Small intestine (tissue), 7 donors: Measurements from ENCODE around the gene INSYN1. TPM values are rescaled to one million over a fixed set of nuclear protein-coding genes. Genes with fewer than 3 reads are reported as not detected.
"Not testable (repeated sequence)": the region's sequence is repeated elsewhere in the genome, so short reads cannot be mapped to it uniquely, and the experiment has no call there.

Source experiments
- DNase-seq, 2 donors: peaks; one replicate each; pipeline versions ENCODE4 v3.0.0 to v3.0.0-alpha.2; 2013
- FAIRE-seq: peaks from 2 replicates; lab custom pipeline; 2012; peaks lifted over from hg19 to GRCh38; lab: Jason Lieb, UNC
- H3K27ac ChIP-seq, 3 donors: one replicate each; pipeline ENCODE4 v1.5.1; 2013; ENCODE audit warnings: low read length in 2 of 3, mild to moderate bottlenecking in 2 of 3, control low read depth in 1 of 3, inconsistent platforms in 1 of 3, low read depth in 1 of 3, moderate library complexity in 1 of 3
- H3K27me3 ChIP-seq, 3 donors: one replicate each; pipeline ENCODE4 v1.6.1; 2013; ENCODE audit warnings: low read length in 3 of 3, inconsistent platforms in 1 of 3; ENCODE audit not compliant: control insufficient read depth in 3 of 3, insufficient read depth in 3 of 3
- H3K36me3 ChIP-seq, 3 donors: one replicate each; pipeline ENCODE4 v1.6.1; 2013; ENCODE audit warnings: low read length in 3 of 3, inconsistent platforms in 1 of 3, low read depth in 1 of 3, mild to moderate bottlenecking in 1 of 3, moderate library complexity in 1 of 3; ENCODE audit not compliant: control insufficient read depth in 3 of 3, insufficient read depth in 2 of 3
- H3K4me1 ChIP-seq, 3 donors: one replicate each; pipeline ENCODE4 v1.6.1; 2013; ENCODE audit warnings: low read length in 2 of 3, inconsistent platforms in 1 of 3, low read depth in 1 of 3, mild to moderate bottlenecking in 1 of 3, moderate library complexity in 1 of 3; ENCODE audit not compliant: control insufficient read depth in 3 of 3, insufficient read depth in 2 of 3
- H3K4me3 ChIP-seq, 3 donors: one replicate each; pipeline ENCODE4 v1.5.1; 2013; ENCODE audit warnings: low read length in 3 of 3, control low read depth in 1 of 3, inconsistent platforms in 1 of 3, low read depth in 1 of 3, mild to moderate bottlenecking in 1 of 3, moderate library complexity in 1 of 3
- H3K9me3 ChIP-seq, 2 donors: one replicate each; pipeline ENCODE4 v1.6.1; 2013; ENCODE audit warnings: low read depth in 1 of 2, low read length in 1 of 2; ENCODE audit not compliant: control insufficient read depth in 2 of 2, insufficient read depth in 1 of 2
- WGBS, 3 donors: extraction: QIAGEN DNeasy Blood & Tissue Kit; methylation state at CpG; one replicate each; pipeline ENCODE4 v1.1.7; 2013; 5-methylcytosine and 5-hydroxymethylcytosine counted together
- polyA plus RNA-seq, 4 donors: library from polyadenylated mRNA; stranded (reverse) in 3 of 4; unstranded in 1 of 4; fragments of 200-250 nt in 3 of 4; fragments of 120-200 nt in 1 of 4; gene quantifications; one replicate each; pipeline versions ENCODE4 v1.2.1 to v1.2.3, GENCODE V29; 2013
- donor health status: healthy with polysubstance abuse.
- donor health status: control.
- donor health status: control.
- donor health status: Bipolar disorder and iron deficiency.
- donor health status: healthy.

The INSYN1 gene
- polyA plus RNA-seq, 4 donors: 1.9 to 2.2 (median 1.9) TPM; not detected in 1

DNA sequence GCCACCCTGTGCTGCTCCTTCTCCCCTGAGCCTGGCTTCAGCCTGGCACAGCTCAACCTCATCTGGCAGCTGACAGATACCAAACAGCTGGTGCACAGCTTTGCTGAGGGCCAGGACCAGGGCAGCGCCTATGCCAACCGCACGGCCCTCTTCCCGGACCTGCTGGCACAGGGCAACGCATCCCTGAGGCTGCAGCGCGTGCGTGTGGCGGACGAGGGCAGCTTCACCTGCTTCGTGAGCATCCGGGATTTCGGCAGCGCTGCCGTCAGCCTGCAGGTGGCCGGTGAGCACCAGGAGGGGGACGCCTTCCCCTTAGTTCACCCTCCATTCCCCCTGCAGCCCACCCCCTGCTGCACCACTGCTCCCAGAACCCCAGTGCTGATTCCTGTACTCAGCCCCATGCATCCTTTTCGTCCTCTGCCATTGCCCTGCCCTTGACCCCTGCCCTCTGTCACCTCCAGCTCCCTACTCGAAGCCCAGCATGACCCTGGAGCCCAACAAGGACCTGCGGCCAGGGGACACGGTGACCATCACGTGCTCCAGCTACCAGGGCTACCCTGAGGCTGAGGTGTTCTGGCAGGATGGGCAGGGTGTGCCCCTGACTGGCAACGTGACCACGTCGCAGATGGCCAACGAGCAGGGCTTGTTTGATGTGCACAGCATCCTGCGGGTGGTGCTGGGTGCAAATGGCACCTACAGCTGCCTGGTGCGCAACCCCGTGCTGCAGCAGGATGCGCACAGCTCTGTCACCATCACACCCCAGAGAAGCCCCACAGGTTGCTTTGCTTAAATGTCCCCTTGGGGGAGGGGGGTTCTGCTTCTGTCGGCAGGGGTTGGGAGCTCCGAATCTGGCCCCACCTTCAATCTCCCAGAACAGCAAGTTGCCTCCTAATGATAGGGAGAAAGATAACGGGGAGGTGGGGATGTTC lies 50.6 kb downstream of the INSYN1 start:
- H3K36me3 ChIP-seq: peaks cover 0 to 74% (median 3%) of the 10 kb centered on the region in 3 donors
- FAIRE-seq: not testable (repeated sequence)

DNA sequence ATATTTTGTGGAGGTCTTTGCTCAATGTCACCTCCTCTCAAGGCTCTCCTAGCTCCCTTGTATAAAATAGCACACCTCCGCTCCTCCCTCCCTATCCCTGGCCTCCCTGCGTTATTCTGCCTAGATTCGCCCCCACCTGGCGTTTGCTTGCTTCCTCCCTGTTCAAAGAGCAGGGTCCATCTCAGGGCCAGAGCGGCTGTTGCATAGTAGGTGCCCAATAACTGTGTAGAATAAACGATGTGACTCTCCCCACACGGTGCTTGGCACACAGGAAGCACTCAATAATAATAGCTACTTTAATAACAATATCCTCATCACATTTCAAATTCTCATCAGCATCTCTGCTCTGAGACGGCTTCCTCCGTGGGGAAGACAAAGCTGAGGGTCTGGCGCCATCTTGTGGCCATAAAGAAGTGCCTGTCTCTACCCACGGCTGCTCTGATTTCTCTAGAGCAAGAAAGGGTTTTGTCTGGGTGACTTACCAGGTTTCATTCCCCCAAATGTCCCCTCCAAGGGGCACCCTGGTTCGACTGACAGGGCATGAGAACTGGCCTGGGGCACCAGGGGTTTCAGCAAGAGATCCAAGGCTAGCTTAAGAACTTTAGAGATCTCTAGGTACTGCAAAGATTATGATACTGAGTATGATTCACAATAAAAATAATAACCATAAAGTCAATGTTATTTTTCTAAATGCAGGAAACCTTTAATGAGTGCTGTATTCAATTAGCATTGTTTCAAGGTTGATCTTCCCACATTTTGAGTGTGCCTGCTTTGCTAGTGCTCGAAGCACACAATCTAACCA lies 52.9 kb downstream of the INSYN1 start:
- DNase-seq (peak; percentile 84 to 88), FAIRE-seq (no peak)
- H3K27ac ChIP-seq: no peak overlapping the region
- WGBS, 3 donors: 17 to 29% (median 20%) methylated on average over 13 of the region's 13 CpGs
- peaks cover 0 to 58% (median 3%) of the 10 kb centered on the region in 3 donors for H3K36me3 ChIP-seq
- H3K9me3 ChIP-seq: no peaks in the 10 kb centered on the region
- H3K4me3 ChIP-seq: no peak overlapping the region
- H3K27me3 ChIP-seq: no peaks in the 10 kb centered on the region
- peaks cover 0 to 9% (median 0%) of the 10 kb centered on the region in 3 donors for H3K4me1 ChIP-seq

More for the DNA sequence above, 50.6 kb downstream of the INSYN1 start:
- not testable (repeated sequence) for H3K27ac ChIP-seq, H3K4me1 ChIP-seq, DNase-seq, H3K4me3 ChIP-seq, H3K27me3 ChIP-seq, H3K9me3 ChIP-seq
- WGBS, 3 donors: 89 to 91% (median 89%) methylated on average over 28 to 33 of the region's 33 CpGs

DNA sequence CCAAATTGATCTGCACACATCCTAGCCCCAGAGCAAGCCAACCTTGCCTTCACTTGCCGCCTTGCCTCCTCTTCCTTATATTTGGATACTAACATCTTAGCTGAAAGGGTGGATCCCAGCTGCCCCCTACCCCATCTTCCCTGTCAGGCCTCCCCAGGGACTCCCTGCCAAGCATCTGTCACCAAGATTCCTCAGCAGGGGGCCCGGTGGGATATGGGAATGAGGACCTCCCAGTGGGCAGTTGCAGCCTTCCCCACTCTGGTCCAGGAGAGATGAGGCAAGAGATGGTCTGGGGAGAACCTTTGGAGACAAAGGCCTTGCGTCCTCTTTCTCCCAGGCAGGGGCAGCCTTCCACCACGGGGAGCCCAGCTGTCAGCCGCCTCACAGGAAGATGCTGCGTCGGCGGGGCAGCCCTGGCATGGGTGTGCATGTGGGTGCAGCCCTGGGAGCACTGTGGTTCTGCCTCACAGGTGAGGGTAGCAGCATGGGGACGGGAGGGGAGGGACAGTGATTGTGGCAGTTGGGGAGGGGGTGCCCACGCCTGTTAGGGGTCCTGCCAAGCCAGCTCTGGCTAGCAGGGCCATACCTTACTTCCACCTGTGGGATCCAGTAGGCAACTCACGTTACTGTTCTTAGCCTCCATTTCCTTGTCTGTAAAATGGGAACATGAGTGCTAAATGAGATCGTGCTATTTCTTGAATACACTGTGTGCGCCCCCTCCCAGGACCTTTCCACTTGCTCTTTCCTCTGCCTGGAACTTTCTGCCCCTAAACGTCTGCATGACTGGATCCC lies 53.7 kb downstream of the INSYN1 start:
- H3K9me3 ChIP-seq: no peaks in the 10 kb centered on the region
- FAIRE-seq (no peak), DNase-seq (no peak)
- no peak overlapping the region for H3K27ac ChIP-seq
- peaks cover 0 to 53% (median 3%) of the 10 kb centered on the region in 3 donors for H3K36me3 ChIP-seq
- 81 to 87% (median 84%) methylated on average over 14 of the region's 14 CpGs for WGBS, 3 donors
- H3K4me3 ChIP-seq: no peak overlapping the region
- H3K27me3 ChIP-seq: no peaks in the 10 kb centered on the region
- peaks cover 0 to 9% (median 0%) of the 10 kb centered on the region in 3 donors for H3K4me1 ChIP-seq

DNA sequence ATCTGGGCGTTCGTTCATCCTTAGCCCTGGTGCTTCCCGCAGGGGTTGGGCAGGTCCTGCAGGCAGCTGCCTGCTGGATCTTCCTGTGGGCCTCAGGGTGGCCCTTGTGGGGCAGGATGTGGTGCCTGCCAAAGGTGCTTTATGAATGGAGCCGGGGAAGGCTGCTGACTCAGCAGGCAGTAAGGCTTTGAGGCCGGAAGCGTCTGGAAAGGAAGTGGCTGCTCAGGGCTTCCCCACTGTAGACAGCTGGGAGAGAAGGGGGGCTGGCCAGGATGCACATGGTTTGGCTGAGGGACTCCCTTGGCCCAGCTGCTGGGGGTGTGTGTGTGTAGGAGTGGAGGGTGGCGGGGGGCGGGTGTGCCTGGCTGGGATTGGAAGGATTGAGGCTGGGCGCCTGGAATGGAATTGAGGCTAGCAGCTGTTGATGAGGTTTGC lies 56.1 kb downstream of the INSYN1 start:
- DNase-seq (peak; percentile 66 to 76), FAIRE-seq (no peak)
- 13 to 40% (median 30%) methylated on average over 9 of the region's 9 CpGs for WGBS, 3 donors
- Histone ChIP-seq H3K4me3 (no peak overlapping the region), H3K36me3 (peaks cover 0 to 33% (median 3%) of the 10 kb centered on the region in 3 donors), H3K9me3 (no peaks in the 10 kb centered on the region), H3K4me1 (peaks cover 0 to 9% (median 2%) of the 10 kb centered on the region in 3 donors), H3K27me3 (no peaks in the 10 kb centered on the region), H3K27ac (peak overlapping the region; percentile 6 to 38 (median 27))

DNA sequence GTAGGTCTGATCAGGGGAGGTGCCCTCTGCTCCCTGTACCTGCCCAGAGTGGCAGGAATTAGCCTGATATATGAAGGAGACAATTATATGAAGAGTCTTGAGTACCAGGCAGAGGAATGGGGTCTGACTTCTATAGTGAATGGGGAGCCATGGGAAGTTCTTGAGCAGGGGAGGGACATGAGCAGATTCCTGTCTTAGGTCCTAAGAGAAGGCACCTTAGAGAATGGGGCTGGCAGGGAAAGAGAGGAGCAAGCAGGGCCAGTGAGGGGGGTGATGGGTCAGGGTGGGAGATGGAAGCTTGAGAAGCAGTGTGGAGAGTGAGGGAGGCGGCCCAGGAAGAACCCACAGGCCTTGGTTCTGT lies 56.5 kb downstream of the INSYN1 start:
- H3K4me1 ChIP-seq: peaks cover 0 to 9% (median 2%) of the 10 kb centered on the region in 3 donors
- WGBS, 3 donors: 59 to 81% (median 67%) methylated on average over 1 of the region's 1 CpG
- DNase-seq: no peak
- peak overlapping the region; percentile 6 to 38 (median 27) for H3K27ac ChIP-seq
- peaks cover 0 to 36% (median 3%) of the 10 kb centered on the region in 3 donors for H3K36me3 ChIP-seq
- H3K27me3 ChIP-seq: no peaks in the 10 kb centered on the region
- no peaks in the 10 kb centered on the region for H3K9me3 ChIP-seq
- FAIRE-seq: no peak
- H3K4me3 ChIP-seq: no peak overlapping the region

DNA sequence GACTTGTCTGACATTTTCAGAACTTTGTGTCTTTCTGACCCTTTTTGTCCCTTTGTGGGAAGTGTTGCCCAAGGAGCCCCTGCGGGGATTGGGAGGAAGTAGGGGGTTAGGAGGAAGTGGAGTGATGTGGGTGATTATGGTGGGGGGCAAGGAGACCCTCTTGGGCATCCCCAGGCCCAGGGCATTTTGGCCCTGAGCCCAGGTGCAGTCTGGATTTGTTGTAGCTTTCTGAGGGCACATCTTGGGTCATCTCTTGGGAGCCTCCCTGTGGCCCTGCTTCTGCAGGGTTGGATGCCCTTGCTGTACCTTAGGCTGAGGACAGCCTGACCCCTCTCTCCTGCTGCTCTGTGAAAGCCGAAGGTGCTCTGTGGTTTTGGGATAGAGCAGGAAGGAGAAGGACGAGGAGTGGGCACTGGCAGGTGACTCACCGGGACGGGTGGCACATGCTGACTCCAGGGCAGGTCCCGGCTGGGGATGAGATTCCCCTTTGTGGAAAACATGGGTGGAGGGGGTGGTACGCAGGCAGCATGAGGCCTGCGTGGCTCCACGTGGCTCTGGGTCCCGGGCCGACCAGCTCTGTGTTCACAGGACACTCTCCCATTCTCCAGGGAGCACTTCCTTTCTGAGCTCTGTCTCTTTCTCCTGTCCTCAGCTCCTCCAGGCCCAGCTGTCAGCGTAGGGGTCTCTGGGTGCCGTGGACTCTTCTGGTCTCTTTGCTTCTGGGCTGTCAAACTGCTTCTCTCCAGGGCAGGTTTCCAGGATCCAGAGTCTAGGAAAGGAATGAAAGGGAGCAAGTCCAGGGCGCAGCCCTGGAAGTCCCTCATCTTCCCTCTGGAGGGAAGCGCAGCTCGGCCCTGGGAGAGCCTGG lies 57.1 kb downstream of the INSYN1 start:
- Histone ChIP-seq H3K27me3 (no peaks in the 10 kb centered on the region), H3K36me3 (peaks cover 0 to 32% (median under 1%) of the 10 kb centered on the region in 3 donors), H3K9me3 (no peaks in the 10 kb centered on the region), H3K27ac (peak overlapping the region in 1 of 3 donors; percentile 38), H3K4me3 (no peak overlapping the region), H3K4me1 (peaks cover 0 to 9% (median 2%) of the 10 kb centered on the region in 3 donors)
- no peak for DNase-seq
- 73 to 80% (median 77%) methylated on average over 15 to 16 of the region's 16 CpGs for WGBS, 3 donors
- no peak for FAIRE-seq

DNA sequence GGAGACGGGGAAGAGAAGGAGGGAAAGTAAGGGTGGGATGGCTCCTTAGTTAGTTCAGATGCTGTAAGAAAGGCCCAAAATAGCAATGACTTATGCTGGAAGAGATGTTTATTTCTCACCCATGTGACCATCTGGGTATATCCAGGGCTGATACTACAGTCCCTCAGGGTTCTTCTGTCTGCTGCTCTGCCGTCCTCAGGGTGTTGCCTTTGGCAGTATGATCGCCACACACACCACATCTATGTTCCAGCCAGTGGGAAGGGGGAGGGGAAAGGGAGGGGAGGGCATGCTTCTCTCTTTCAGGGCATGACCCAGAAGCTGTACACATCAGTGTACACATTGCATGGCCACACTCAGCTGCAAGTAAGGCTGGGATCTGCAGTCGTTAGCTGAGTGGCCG lies 58.7 kb downstream of the INSYN1 start:
- no peak for DNase-seq

More for the DNA sequence above, 58.7 kb downstream of the INSYN1 start:
- peaks cover 0 to 2% of the 10 kb centered on the region in 2 donors for H3K9me3 ChIP-seq
- FAIRE-seq: no peak
- H3K4me1 ChIP-seq: peaks cover 0 to 9% (median 2%) of the 10 kb centered on the region in 3 donors
- peaks cover 0 to 27% (median 0%) of the 10 kb centered on the region in 3 donors for H3K36me3 ChIP-seq
- no peaks in the 10 kb centered on the region for H3K27me3 ChIP-seq
- peak overlapping the region in 1 of 3 donors; percentile 32 for H3K27ac ChIP-seq
- no peak overlapping the region for H3K4me3 ChIP-seq
- 53 to 82% (median 70%) methylated on average over 5 of the region's 5 CpGs for WGBS, 3 donors
